ENCODE results near the gene TTC17. TPM values are rescaled to one million over a fixed set of nuclear protein-coding genes. Genes with fewer than 3 reads are reported as not detected.

Gene TTC17
- total and polyA plus RNA-seq, 2 of the 8 experiments (the other 6 are each of a cell fraction or from before 2014, with no cell fraction given): 65.1 to 80.1 TPM

DNA sequence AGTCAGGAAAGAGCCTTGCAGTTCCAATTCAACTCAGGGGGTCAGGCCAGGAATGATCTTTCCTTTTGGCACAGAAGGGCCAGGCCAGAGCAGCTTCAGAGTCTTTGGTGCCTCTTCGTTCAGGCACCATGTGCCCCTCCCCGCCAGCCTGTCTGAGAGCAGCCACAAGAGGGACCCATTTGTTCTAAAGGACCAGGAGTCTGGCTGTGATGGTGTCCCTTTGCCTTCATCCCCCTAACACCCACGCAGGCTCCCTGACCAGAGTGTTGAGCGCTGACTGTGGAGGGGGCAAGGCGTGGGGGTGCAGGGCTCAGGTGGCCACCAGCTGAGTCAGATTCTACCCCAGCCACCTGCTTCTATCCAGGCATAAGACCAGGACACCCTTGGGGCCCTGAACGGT is 156.4 kb downstream of the TTC17 start (continued):
- TF ChIP-seq, protein P1, sequence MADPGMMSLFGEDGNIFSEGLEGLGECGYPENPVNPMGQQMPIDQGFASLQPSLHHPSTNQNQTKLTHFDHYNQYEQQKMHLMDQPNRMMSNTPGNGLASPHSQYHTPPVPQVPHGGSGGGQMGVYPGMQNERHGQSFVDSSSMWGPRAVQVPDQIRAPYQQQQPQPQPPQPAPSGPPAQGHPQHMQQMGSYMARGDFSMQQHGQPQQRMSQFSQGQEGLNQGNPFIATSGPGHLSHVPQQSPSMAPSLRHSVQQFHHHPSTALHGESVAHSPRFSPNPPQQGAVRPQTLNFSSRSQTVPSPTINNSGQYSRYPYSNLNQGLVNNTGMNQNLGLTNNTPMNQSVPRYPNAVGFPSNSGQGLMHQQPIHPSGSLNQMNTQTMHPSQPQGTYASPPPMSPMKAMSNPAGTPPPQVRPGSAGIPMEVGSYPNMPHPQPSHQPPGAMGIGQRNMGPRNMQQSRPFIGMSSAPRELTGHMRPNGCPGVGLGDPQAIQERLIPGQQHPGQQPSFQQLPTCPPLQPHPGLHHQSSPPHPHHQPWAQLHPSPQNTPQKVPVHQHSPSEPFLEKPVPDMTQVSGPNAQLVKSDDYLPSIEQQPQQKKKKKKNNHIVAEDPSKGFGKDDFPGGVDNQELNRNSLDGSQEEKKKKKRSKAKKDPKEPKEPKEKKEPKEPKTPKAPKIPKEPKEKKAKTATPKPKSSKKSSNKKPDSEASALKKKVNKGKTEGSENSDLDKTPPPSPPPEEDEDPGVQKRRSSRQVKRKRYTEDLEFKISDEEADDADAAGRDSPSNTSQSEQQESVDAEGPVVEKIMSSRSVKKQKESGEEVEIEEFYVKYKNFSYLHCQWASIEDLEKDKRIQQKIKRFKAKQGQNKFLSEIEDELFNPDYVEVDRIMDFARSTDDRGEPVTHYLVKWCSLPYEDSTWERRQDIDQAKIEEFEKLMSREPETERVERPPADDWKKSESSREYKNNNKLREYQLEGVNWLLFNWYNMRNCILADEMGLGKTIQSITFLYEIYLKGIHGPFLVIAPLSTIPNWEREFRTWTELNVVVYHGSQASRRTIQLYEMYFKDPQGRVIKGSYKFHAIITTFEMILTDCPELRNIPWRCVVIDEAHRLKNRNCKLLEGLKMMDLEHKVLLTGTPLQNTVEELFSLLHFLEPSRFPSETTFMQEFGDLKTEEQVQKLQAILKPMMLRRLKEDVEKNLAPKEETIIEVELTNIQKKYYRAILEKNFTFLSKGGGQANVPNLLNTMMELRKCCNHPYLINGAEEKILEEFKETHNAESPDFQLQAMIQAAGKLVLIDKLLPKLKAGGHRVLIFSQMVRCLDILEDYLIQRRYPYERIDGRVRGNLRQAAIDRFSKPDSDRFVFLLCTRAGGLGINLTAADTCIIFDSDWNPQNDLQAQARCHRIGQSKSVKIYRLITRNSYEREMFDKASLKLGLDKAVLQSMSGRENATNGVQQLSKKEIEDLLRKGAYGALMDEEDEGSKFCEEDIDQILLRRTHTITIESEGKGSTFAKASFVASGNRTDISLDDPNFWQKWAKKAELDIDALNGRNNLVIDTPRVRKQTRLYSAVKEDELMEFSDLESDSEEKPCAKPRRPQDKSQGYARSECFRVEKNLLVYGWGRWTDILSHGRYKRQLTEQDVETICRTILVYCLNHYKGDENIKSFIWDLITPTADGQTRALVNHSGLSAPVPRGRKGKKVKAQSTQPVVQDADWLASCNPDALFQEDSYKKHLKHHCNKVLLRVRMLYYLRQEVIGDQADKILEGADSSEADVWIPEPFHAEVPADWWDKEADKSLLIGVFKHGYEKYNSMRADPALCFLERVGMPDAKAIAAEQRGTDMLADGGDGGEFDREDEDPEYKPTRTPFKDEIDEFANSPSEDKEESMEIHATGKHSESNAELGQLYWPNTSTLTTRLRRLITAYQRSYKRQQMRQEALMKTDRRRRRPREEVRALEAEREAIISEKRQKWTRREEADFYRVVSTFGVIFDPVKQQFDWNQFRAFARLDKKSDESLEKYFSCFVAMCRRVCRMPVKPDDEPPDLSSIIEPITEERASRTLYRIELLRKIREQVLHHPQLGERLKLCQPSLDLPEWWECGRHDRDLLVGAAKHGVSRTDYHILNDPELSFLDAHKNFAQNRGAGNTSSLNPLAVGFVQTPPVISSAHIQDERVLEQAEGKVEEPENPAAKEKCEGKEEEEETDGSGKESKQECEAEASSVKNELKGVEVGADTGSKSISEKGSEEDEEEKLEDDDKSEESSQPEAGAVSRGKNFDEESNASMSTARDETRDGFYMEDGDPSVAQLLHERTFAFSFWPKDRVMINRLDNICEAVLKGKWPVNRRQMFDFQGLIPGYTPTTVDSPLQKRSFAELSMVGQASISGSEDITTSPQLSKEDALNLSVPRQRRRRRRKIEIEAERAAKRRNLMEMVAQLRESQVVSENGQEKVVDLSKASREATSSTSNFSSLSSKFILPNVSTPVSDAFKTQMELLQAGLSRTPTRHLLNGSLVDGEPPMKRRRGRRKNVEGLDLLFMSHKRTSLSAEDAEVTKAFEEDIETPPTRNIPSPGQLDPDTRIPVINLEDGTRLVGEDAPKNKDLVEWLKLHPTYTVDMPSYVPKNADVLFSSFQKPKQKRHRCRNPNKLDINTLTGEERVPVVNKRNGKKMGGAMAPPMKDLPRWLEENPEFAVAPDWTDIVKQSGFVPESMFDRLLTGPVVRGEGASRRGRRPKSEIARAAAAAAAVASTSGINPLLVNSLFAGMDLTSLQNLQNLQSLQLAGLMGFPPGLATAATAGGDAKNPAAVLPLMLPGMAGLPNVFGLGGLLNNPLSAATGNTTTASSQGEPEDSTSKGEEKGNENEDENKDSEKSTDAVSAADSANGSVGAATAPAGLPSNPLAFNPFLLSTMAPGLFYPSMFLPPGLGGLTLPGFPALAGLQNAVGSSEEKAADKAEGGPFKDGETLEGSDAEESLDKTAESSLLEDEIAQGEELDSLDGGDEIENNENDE (IDR thresholded peaks at IDR 0.05; ENCODE audit: insufficient replicate concordance, low read length): no peak
- TF ChIP-seq TAF1 (IDR thresholded peaks at IDR 0.05; ENCODE audit: low read depth, low read length) (no peak), SRF (IDR thresholded peaks at IDR 0.05; ENCODE audit: low read depth, low read length) (no peak), ATF2 (IDR thresholded peaks at IDR 0.05; ENCODE audit: low read length) (no peak), EZH2 (IDR thresholded peaks at IDR 0.05; ENCODE audit: low read depth, low read length, severe bottlenecking) (no peak), CBX8 (IDR thresholded peaks at IDR 0.05; ENCODE audit: borderline replicate concordance, low read depth, low read length) (no peak), EGR1 (IDR thresholded peaks at IDR 0.05; ENCODE audit: borderline replicate concordance, low read depth, low read length) (no peak), RNF2 (IDR thresholded peaks at IDR 0.05; ENCODE audit: borderline replicate concordance, low read depth, low read length, missing control alignments, poor library complexity, severe bottlenecking) (no peak), FOSL1 (IDR thresholded peaks at IDR 0.05; ENCODE audit: insufficient read depth, low read depth, low read length) (no peak), HDAC6 (IDR thresholded peaks at IDR 0.05; ENCODE audit: low read depth, low read length) (no peak)

All from H1 (cell line).